ENCODE data around the gene SYCN.

- TF ChIP-seq MAX (IDR thresholded peaks at IDR 0.05) (no peak), ZNF274 (IDR thresholded peaks at IDR 0.05; ENCODE audit: low read depth, low read length) (no peak), YY1 (IDR thresholded peaks at IDR 0.05; ENCODE audit: extremely low read depth, insufficient replicate concordance, low read depth, low read length) (no peak), EZH2 (IDR thresholded peaks at IDR 0.05) (no peak), POLR2A (IDR thresholded peaks at IDR 0.05; ENCODE audit: borderline replicate concordance, extremely low read depth, insufficient read depth, insufficient read length) (no peak), CTCF (IDR thresholded peaks at IDR 0.05 in 2 of 3, conservative IDR thresholded peaks at IDR 0.05 in 1 of 3; ENCODE audit: borderline replicate concordance in 1 of 3, insufficient read depth in 1 of 3, low read depth in 2 of 3, low read length in 2 of 3) (no peak), POLR2AphosphoS5 (IDR thresholded peaks at IDR 0.05; ENCODE audit: low read depth, low read length) (no peak), ZFX (IDR thresholded peaks at IDR 0.05) (no peak), EGR1 (IDR thresholded peaks at IDR 0.05; ENCODE audit: low read depth) (no peak)
Measured at GRCh38 chr19:39253374-39254149, 49.5 kb upstream of the SYCN start.

Data from HCT116 (cell line).